ENCODE results near the gene SORCS2.

DNA sequence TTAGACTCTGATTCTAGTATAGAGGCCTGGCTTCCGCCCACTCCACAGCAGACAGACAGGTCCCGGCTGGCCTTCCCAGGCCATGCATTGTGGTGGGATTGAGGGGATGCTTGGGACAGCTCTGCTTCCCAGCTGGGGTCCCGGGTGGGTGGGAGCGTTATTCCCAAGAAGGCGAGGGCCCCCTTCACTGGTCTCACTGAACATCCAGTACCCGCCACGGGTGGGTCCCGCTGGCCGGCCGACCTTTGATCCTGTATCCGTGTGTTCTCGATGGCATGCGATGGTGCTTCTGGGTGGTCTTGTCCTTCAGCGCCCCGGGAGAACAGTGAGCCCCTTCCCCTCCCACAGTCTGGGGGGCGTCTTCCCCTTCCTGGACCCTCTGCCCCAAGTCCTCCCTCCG lies 515.9 kb downstream of the SORCS2 start:
- no peak for TF ChIP-seq CTCF (IDR thresholded peaks at IDR 0.05)
- TF ChIP-seq POLR2A (IDR thresholded peaks at IDR 0.05): no peak

All from uterus (tissue), 2 donors.